Measurements from ENCODE around the gene HNRNPDL. TPM values are rescaled to one million over a fixed set of nuclear protein-coding genes. Genes with fewer than 3 reads are reported as not detected.

The HNRNPDL gene
- total RNA-seq: 143 and 201 TPM in 2 replicates

GRCh38 chr4:82430193-82430963 lies at the start of gene HNRNPDL, which contains the start of gene ENOPH1:
TSS of gene HNRNPDL (minus strand) at chr4:82430462. CDS start at chr4:82429690, 772 bp downstream.
TSS of gene ENOPH1 (plus strand) at chr4:82430590. CDS start at chr4:82430830, 240 bp downstream.

GRCh38 chr4:82373816-82374625 lies 56.2 kb downstream of the HNRNPDL start, which contains the start of gene HNRNPD:
TSS of gene HNRNPD (minus strand) at chr4:82373991. CDS start at chr4:82373678, 313 bp downstream.

Small RNAs within 50 kb of the gene (small RNA-seq; reads per million reads assigned to genes)
- gene RF00150: not detected

Other genes starting within 250 kb of the HNRNPDL start
- gene HNRNPD, start 56.5 kb downstream of the HNRNPDL start, total RNA-seq: 26.8 and 35.0 TPM in 2 replicates
- gene ENOPH1, start 128 bp upstream of the HNRNPDL start, total RNA-seq: 28.6 and 29.1 TPM in 2 replicates
- gene TMEM150C, start 131.5 kb upstream of the HNRNPDL start, total RNA-seq: 1.2 and 5.4 TPM in 2 replicates